Stimulated activated naive CD8-positive, alpha-beta T cell treated with anti-CD3 and anti-CD28 coated beads, Interleukin-15, amount 100 ng/mL, for 72 hours (primary cell): ENCODE data around the gene DMD.

ENCODE experiments used
- ATAC-seq: fragments of 150-1000 bp; cut with Tn5 transposase; 2 replicates; pipeline ENCODE4 v1.10.0; 2021; ENCODE audit warnings: mild to moderate bottlenecking, moderate library complexity
- DNase-seq, 2 donors: peaks; one replicate each; pipeline ENCODE4 v3.0.0; 2021 to 2022
- H3K27ac Mint-ChIP-seq, 2 donors: one replicate each; pipeline ENCODE4 v1.8.0; 2022; ENCODE audit warnings: mild to moderate bottlenecking in 2 of 2, mixed read lengths in 2 of 2, moderate library complexity in 2 of 2
- H3K27me3 Mint-ChIP-seq: one replicate; pipeline ENCODE4 v1.8.0; 2022; ENCODE audit warnings: mixed read lengths
- H3K4me1 Mint-ChIP-seq: one replicate; pipeline ENCODE4 v1.8.0; 2022; ENCODE audit warnings: mild to moderate bottlenecking, mixed read lengths
- H3K4me3 Mint-ChIP-seq, 2 donors: one replicate each; pipeline ENCODE4 v1.8.0; 2022; ENCODE audit warnings: mild to moderate bottlenecking in 2 of 2, mixed read lengths in 2 of 2, moderate library complexity in 1 of 2
- H3K9me3 Mint-ChIP-seq, 2 donors: one replicate each; pipeline ENCODE4 v1.8.0; 2022; ENCODE audit warnings: mixed read lengths in 2 of 2

DMD gene

GRCh38 chrX:31115398-31115797 lies 2096.0 kb downstream of the DMD start:
- no peak for ATAC-seq
- no peak for DNase-seq
- no peaks in the 10 kb centered on the region for H3K9me3 Mint-ChIP-seq
- peaks cover 14% of the 10 kb centered on the region for H3K27me3 Mint-ChIP-seq
- no peak overlapping the region for H3K27ac Mint-ChIP-seq
- H3K4me3 Mint-ChIP-seq: no peak overlapping the region
- H3K4me1 Mint-ChIP-seq: peaks cover 21% of the 10 kb centered on the region

- Mint-ChIP-seq H3K4me3 (no peak overlapping the region), H3K4me1 (peaks cover 21% of the 10 kb centered on the region), H3K27ac (no peak overlapping the region), H3K9me3 (no peaks in the 10 kb centered on the region), H3K27me3 (peaks cover 14% of the 10 kb centered on the region)
- DNase-seq: no peak
- ATAC-seq: no peak
Measured at GRCh38 chrX:31114858-31115257, 2096.5 kb downstream of the DMD start.

GRCh38 chrX:31112226-31112999 lies 2098.9 kb downstream of the DMD start:
- Mint-ChIP-seq H3K4me3 (no peak overlapping the region), H3K4me1 (peaks cover 21% of the 10 kb centered on the region), H3K27me3 (peaks cover 14% of the 10 kb centered on the region), H3K9me3 (no peaks in the 10 kb centered on the region), H3K27ac (peak overlapping the region in 1 of 2 donors; percentile 5)
- DNase-seq (no peak), ATAC-seq (no peak)

- no peak for ATAC-seq
- Mint-ChIP-seq H3K27me3 (peaks cover 14% of the 10 kb centered on the region), H3K9me3 (no peaks in the 10 kb centered on the region), H3K4me3 (no peak overlapping the region), H3K4me1 (peaks cover 21% of the 10 kb centered on the region), H3K27ac (no peak overlapping the region)
- DNase-seq: no peak
Measured at GRCh38 chrX:31110657-31111056, 2100.7 kb downstream of the DMD start.

- Mint-ChIP-seq H3K27me3 (peaks cover 14% of the 10 kb centered on the region), H3K4me3 (peak overlapping the region in 1 of 2 donors; percentile 41), H3K4me1 (peaks cover 9% of the 10 kb centered on the region), H3K27ac (peak overlapping the region; percentile 47 to 93), H3K9me3 (no peaks in the 10 kb centered on the region)
- DNase-seq (peak; percentile 62 to 82), ATAC-seq (peak; percentile 96)
Measured at GRCh38 chrX:31099536-31100090, 2111.7 kb downstream of the DMD start.

GRCh38 chrX:31098079-31098478 lies 2113.3 kb downstream of the DMD start:
- no peak for DNase-seq
- H3K27ac Mint-ChIP-seq: no peak overlapping the region
- H3K4me1 Mint-ChIP-seq: peaks cover 18% of the 10 kb centered on the region
- no peak overlapping the region for H3K4me3 Mint-ChIP-seq
- no peak for ATAC-seq
- H3K27me3 Mint-ChIP-seq: peaks cover 14% of the 10 kb centered on the region
- H3K9me3 Mint-ChIP-seq: no peaks in the 10 kb centered on the region

GRCh38 chrX:31093639-31093975 lies 2117.7 kb downstream of the DMD start:
- DNase-seq (no peak), ATAC-seq (peak; percentile 28)
- peaks cover 13% of the 10 kb centered on the region for H3K4me1 Mint-ChIP-seq
- H3K27ac Mint-ChIP-seq: no peak overlapping the region
- H3K9me3 Mint-ChIP-seq: no peaks in the 10 kb centered on the region
- peaks cover 14% of the 10 kb centered on the region for H3K27me3 Mint-ChIP-seq
- H3K4me3 Mint-ChIP-seq: no peak overlapping the region

GRCh38 chrX:31092970-31093638 lies 2118.2 kb downstream of the DMD start:
- peaks cover 12% of the 10 kb centered on the region for H3K4me1 Mint-ChIP-seq
- peak overlapping the region in 1 of 2 donors; percentile 45 for H3K4me3 Mint-ChIP-seq
- H3K27ac Mint-ChIP-seq: peak overlapping the region in 1 of 2 donors; percentile 48
- peaks cover 14% of the 10 kb centered on the region for H3K27me3 Mint-ChIP-seq
- DNase-seq: no peak
- ATAC-seq: peak; percentile 69
- H3K9me3 Mint-ChIP-seq: no peaks in the 10 kb centered on the region

GRCh38 chrX:31092476-31092875 lies 2118.9 kb downstream of the DMD start:
- Mint-ChIP-seq H3K4me3 (no peak overlapping the region), H3K4me1 (peaks cover 12% of the 10 kb centered on the region), H3K27ac (no peak overlapping the region), H3K27me3 (peaks cover 10% of the 10 kb centered on the region), H3K9me3 (no peaks in the 10 kb centered on the region)
- DNase-seq: no peak
- ATAC-seq: no peak

GRCh38 chrX:31091819-31092218 lies 2119.5 kb downstream of the DMD start:
- ATAC-seq: peak; percentile 65

GRCh38 chrX:31074522-31074921 lies 2136.8 kb downstream of the DMD start:
- DNase-seq (no peak), ATAC-seq (no peak)
- H3K27me3 Mint-ChIP-seq: no peaks in the 10 kb centered on the region
- H3K9me3 Mint-ChIP-seq: peaks cover 5 to 14% of the 10 kb centered on the region in 2 donors
- peaks cover 13% of the 10 kb centered on the region for H3K4me1 Mint-ChIP-seq
- no peak overlapping the region for H3K27ac Mint-ChIP-seq
- no peak overlapping the region for H3K4me3 Mint-ChIP-seq

More at GRCh38 chrX:31091819-31092218, 2119.5 kb downstream of the DMD start:
- no peaks in the 10 kb centered on the region for H3K9me3 Mint-ChIP-seq
- no peak for DNase-seq
- no peak overlapping the region for H3K4me3 Mint-ChIP-seq
- peaks cover 5% of the 10 kb centered on the region for H3K27me3 Mint-ChIP-seq
- H3K27ac Mint-ChIP-seq: no peak overlapping the region
- peaks cover 12% of the 10 kb centered on the region for H3K4me1 Mint-ChIP-seq

- DNase-seq: no peak
- no peak within 1 kb of the TSS for H3K4me3 Mint-ChIP-seq
- H3K4me1 Mint-ChIP-seq: peaks cover 27% of the 10 kb centered on the region
- no peak for ATAC-seq
- no peak within 1 kb of the TSS for H3K27ac Mint-ChIP-seq
- H3K27me3 Mint-ChIP-seq: no peaks in the 10 kb centered on the region
- peaks cover 5 to 14% of the 10 kb centered on the region in 2 donors for H3K9me3 Mint-ChIP-seq
Measured at GRCh38 chrX:31071725-31072124, 2139.6 kb downstream of the DMD start, which contains the start of gene FTHL17. TSS of gene FTHL17 (minus strand) at chrX:31072041. CDS start at chrX:31071953, 88 bp downstream.

GRCh38 chrX:31071262-31071661 lies 2140.1 kb downstream of the DMD start:
- Mint-ChIP-seq H3K27me3 (no peaks in the 10 kb centered on the region), H3K27ac (no peak overlapping the region)
- no peak for ATAC-seq

GRCh38 chrX:31070057-31070468 lies 2141.3 kb downstream of the DMD start:
- ATAC-seq (peak; percentile 99), DNase-seq (peak; percentile 13 to 41)
- Mint-ChIP-seq H3K27me3 (no peaks in the 10 kb centered on the region), H3K27ac (no peak overlapping the region), H3K4me3 (no peak overlapping the region), H3K4me1 (peaks cover 27% of the 10 kb centered on the region), H3K9me3 (peaks cover 4 to 13% of the 10 kb centered on the region in 2 donors)

More at GRCh38 chrX:31071262-31071661, 2140.1 kb downstream of the DMD start:
- peaks cover 5 to 14% of the 10 kb centered on the region in 2 donors for H3K9me3 Mint-ChIP-seq
- DNase-seq: no peak
- no peak overlapping the region for H3K4me3 Mint-ChIP-seq
- peaks cover 27% of the 10 kb centered on the region for H3K4me1 Mint-ChIP-seq
